ENCODE measurements around the gene RPL12. TPM values are rescaled to one million over a fixed set of nuclear protein-coding genes. Genes with fewer than 3 reads are reported as not detected.

RPL12 gene
- total and polyA plus RNA-seq, 2 donors (not counting 1 experiment from before 2014, with no cell fraction given) = 1,387 to 1,973 TPM

DNA sequence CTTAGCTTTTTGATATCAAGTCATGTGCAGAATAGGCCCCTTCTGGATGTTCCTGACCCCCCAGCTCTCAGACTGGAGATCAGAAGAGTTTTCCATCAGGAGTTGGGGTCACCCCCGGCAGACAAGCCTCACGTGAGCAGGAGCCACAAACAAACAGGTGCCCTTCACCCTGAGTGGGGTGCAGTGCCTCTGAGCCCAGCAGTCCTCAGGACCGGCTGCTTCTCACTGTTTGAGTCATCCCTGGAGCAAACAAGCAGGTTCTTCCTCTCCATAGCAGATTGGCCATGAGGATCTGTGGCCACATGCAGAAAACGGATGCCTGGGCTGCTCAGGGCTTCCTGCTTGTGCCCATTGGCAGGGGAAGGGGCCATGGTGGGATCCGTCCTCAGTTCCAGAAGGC lies 47.1 kb upstream of the RPL12 start:
- peaks cover 3% of the 10 kb centered on the region for H3K79me2 ChIP-seq (ENCODE audit: control insufficient read depth, insufficient read depth, low read length)
- DNase-seq (ENCODE audit: low read depth in 2 of 2) = no peak
- no peak overlapping the region for H3K4me3 ChIP-seq (replicated peaks in 1 of 4; ENCODE audit: control extremely low read depth in 1 of 4, insufficient read depth in 1 of 4, low read depth in 3 of 4, low read length in 4 of 4)
- no peaks in the 10 kb centered on the region for H3K27me3 ChIP-seq (ENCODE audit: control insufficient read depth, insufficient read depth, low read length)
- no peaks in the 10 kb centered on the region for H3K9me3 ChIP-seq (ENCODE audit: control insufficient read depth, insufficient read depth, low read depth, low read length)
- H3K4me2 ChIP-seq (ENCODE audit: extremely low read depth, insufficient read depth, low read length) = no peak overlapping the region
- H3K4me1 ChIP-seq (ENCODE audit: control insufficient read depth, extremely low read depth, insufficient read depth, low read length) = peaks cover 10% of the 10 kb centered on the region
- no peaks in the 10 kb centered on the region for H4K20me1 ChIP-seq (ENCODE audit: control insufficient read depth, extremely low read depth, insufficient read depth, low read length)
- H3K27ac ChIP-seq (ENCODE audit: insufficient read depth, low read length) = no peak overlapping the region
- TF ChIP-seq, protein P1, sequence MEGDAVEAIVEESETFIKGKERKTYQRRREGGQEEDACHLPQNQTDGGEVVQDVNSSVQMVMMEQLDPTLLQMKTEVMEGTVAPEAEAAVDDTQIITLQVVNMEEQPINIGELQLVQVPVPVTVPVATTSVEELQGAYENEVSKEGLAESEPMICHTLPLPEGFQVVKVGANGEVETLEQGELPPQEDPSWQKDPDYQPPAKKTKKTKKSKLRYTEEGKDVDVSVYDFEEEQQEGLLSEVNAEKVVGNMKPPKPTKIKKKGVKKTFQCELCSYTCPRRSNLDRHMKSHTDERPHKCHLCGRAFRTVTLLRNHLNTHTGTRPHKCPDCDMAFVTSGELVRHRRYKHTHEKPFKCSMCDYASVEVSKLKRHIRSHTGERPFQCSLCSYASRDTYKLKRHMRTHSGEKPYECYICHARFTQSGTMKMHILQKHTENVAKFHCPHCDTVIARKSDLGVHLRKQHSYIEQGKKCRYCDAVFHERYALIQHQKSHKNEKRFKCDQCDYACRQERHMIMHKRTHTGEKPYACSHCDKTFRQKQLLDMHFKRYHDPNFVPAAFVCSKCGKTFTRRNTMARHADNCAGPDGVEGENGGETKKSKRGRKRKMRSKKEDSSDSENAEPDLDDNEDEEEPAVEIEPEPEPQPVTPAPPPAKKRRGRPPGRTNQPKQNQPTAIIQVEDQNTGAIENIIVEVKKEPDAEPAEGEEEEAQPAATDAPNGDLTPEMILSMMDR (conservative IDR thresholded peaks at IDR 0.05 in 1 of 2, IDR thresholded peaks at IDR 0.05 in 1 of 2; ENCODE audit: low read depth in 1 of 2, low read length in 2 of 2) = no peak
- TF ChIP-seq EZH2 (IDR thresholded peaks at IDR 0.05; ENCODE audit: low read length, missing control alignments) = no peak
- no peak overlapping the region for H2AFZ ChIP-seq (ENCODE audit: low read length)
- H3K36me3 ChIP-seq (ENCODE audit: control insufficient read depth, insufficient read depth, low read length) = peaks cover 43% of the 10 kb centered on the region
- H3K9ac ChIP-seq (ENCODE audit: insufficient read depth, low read length) = no peak overlapping the region

GRCh38 chr9:127497656-127498290 lies 46.6 kb upstream of the RPL12 start:
- Histone ChIP-seq H2AFZ (ENCODE audit: low read length) (no peak overlapping the region), H3K27me3 (ENCODE audit: control insufficient read depth, insufficient read depth, low read length) (no peaks in the 10 kb centered on the region), H3K4me2 (ENCODE audit: extremely low read depth, insufficient read depth, low read length) (no peak overlapping the region), H3K27ac (ENCODE audit: insufficient read depth, low read length) (no peak overlapping the region), H3K9ac (ENCODE audit: insufficient read depth, low read length) (no peak overlapping the region), H3K4me1 (ENCODE audit: control insufficient read depth, extremely low read depth, insufficient read depth, low read length) (peaks cover 10% of the 10 kb centered on the region), H3K4me3 (replicated peaks in 1 of 4; ENCODE audit: control extremely low read depth in 1 of 4, insufficient read depth in 1 of 4, low read depth in 3 of 4, low read length in 4 of 4) (no peak overlapping the region), H3K79me2 (ENCODE audit: control insufficient read depth, insufficient read depth, low read length) (no peaks in the 10 kb centered on the region), H3K9me3 (ENCODE audit: control insufficient read depth, insufficient read depth, low read depth, low read length) (no peaks in the 10 kb centered on the region), H4K20me1 (ENCODE audit: control insufficient read depth, extremely low read depth, insufficient read depth, low read length) (no peaks in the 10 kb centered on the region), H3K36me3 (ENCODE audit: control insufficient read depth, insufficient read depth, low read length) (peaks cover 38% of the 10 kb centered on the region)
- no peak for DNase-seq (ENCODE audit: low read depth in 2 of 2)
- TF ChIP-seq EZH2 (IDR thresholded peaks at IDR 0.05; ENCODE audit: low read length, missing control alignments) = no peak
- TF ChIP-seq, protein P1 (conservative IDR thresholded peaks at IDR 0.05 in 1 of 2, IDR thresholded peaks at IDR 0.05 in 1 of 2; ENCODE audit: low read depth in 1 of 2, low read length in 2 of 2) = no peak

GRCh38 chr9:127496974-127497373 lies 45.8 kb upstream of the RPL12 start:
- H3K9me3 ChIP-seq (ENCODE audit: control insufficient read depth, insufficient read depth, low read depth, low read length) = no peaks in the 10 kb centered on the region
- peaks cover 39% of the 10 kb centered on the region for H3K36me3 ChIP-seq (ENCODE audit: control insufficient read depth, insufficient read depth, low read length)
- no peak overlapping the region for H3K27ac ChIP-seq (ENCODE audit: insufficient read depth, low read length)
- no peaks in the 10 kb centered on the region for H3K27me3 ChIP-seq (ENCODE audit: control insufficient read depth, insufficient read depth, low read length)
- H3K4me2 ChIP-seq (ENCODE audit: extremely low read depth, insufficient read depth, low read length) = no peak overlapping the region
- no peaks in the 10 kb centered on the region for H3K79me2 ChIP-seq (ENCODE audit: control insufficient read depth, insufficient read depth, low read length)
- DNase-seq (ENCODE audit: low read depth in 2 of 2) = no peak
- TF ChIP-seq, protein P1 (conservative IDR thresholded peaks at IDR 0.05 in 1 of 2, IDR thresholded peaks at IDR 0.05 in 1 of 2; ENCODE audit: low read depth in 1 of 2, low read length in 2 of 2) = no peak
- no peak for TF ChIP-seq EZH2 (IDR thresholded peaks at IDR 0.05; ENCODE audit: low read length, missing control alignments)
- no peak overlapping the region for H3K4me3 ChIP-seq (replicated peaks in 1 of 4; ENCODE audit: control extremely low read depth in 1 of 4, insufficient read depth in 1 of 4, low read depth in 3 of 4, low read length in 4 of 4)
- H3K9ac ChIP-seq (ENCODE audit: insufficient read depth, low read length) = no peak overlapping the region
- H4K20me1 ChIP-seq (ENCODE audit: control insufficient read depth, extremely low read depth, insufficient read depth, low read length) = no peaks in the 10 kb centered on the region
- H3K4me1 ChIP-seq (ENCODE audit: control insufficient read depth, extremely low read depth, insufficient read depth, low read length) = peaks cover 10% of the 10 kb centered on the region
- no peak overlapping the region for H2AFZ ChIP-seq (ENCODE audit: low read length)
